Neural cell (in vitro differentiated cells): ENCODE results near the gene GABRA4.

Experiments
- EP300 ChIP-seq: fragments of 450-650 bp; conservative IDR thresholded peaks from 2 replicates; pipeline ENCODE4 v1.6.1; 2014; ENCODE audit warnings: antibody characterized with exemption, mild to moderate bottlenecking, moderate library complexity; ENCODE audit not compliant: poor library complexity, severe bottlenecking
- EZH2 ChIP-seq: fragments of 200-600, 300-800 bp; shearing (Covaris generic), sonication (generic); IDR thresholded peaks from 2 replicates; pipeline ENCODE4 v1.6.1; 2014; ENCODE audit warnings: antibody characterized with exemption, low read length, borderline replicate concordance, mild to moderate bottlenecking; ENCODE audit not compliant: insufficient read depth, poor library complexity, severe bottlenecking
- RAD21 ChIP-seq: fragments of 450-650 bp; conservative IDR thresholded peaks from 2 replicates; pipeline ENCODE4 v1.6.1; 2014; ENCODE audit warnings: antibody characterized with exemption, mild to moderate bottlenecking, moderate library complexity
- TF ChIP-seq, protein P1 (sequence below): fragments of 450-650 bp; IDR thresholded peaks from 2 replicates; pipeline ENCODE4 v1.5.1; 2014; ENCODE audit warnings: antibody characterized with exemption, mild to moderate bottlenecking, moderate library complexity; ENCODE audit not compliant: poor library complexity, severe bottlenecking
- TF ChIP-seq, protein P2 (sequence below): IDR thresholded peaks from 2 replicates; pipeline ENCODE4 v1.6.1; 2012; ENCODE audit warnings: borderline replicate concordance

GRCh38 chr4:46952451-46952850 is 40.9 kb downstream of the GABRA4 start:
- TF ChIP-seq RAD21 (no peak), EZH2 (no peak), EP300 (no peak)
- TF ChIP-seq, protein P1, sequence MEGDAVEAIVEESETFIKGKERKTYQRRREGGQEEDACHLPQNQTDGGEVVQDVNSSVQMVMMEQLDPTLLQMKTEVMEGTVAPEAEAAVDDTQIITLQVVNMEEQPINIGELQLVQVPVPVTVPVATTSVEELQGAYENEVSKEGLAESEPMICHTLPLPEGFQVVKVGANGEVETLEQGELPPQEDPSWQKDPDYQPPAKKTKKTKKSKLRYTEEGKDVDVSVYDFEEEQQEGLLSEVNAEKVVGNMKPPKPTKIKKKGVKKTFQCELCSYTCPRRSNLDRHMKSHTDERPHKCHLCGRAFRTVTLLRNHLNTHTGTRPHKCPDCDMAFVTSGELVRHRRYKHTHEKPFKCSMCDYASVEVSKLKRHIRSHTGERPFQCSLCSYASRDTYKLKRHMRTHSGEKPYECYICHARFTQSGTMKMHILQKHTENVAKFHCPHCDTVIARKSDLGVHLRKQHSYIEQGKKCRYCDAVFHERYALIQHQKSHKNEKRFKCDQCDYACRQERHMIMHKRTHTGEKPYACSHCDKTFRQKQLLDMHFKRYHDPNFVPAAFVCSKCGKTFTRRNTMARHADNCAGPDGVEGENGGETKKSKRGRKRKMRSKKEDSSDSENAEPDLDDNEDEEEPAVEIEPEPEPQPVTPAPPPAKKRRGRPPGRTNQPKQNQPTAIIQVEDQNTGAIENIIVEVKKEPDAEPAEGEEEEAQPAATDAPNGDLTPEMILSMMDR = no peak
- TF ChIP-seq, protein P2, sequence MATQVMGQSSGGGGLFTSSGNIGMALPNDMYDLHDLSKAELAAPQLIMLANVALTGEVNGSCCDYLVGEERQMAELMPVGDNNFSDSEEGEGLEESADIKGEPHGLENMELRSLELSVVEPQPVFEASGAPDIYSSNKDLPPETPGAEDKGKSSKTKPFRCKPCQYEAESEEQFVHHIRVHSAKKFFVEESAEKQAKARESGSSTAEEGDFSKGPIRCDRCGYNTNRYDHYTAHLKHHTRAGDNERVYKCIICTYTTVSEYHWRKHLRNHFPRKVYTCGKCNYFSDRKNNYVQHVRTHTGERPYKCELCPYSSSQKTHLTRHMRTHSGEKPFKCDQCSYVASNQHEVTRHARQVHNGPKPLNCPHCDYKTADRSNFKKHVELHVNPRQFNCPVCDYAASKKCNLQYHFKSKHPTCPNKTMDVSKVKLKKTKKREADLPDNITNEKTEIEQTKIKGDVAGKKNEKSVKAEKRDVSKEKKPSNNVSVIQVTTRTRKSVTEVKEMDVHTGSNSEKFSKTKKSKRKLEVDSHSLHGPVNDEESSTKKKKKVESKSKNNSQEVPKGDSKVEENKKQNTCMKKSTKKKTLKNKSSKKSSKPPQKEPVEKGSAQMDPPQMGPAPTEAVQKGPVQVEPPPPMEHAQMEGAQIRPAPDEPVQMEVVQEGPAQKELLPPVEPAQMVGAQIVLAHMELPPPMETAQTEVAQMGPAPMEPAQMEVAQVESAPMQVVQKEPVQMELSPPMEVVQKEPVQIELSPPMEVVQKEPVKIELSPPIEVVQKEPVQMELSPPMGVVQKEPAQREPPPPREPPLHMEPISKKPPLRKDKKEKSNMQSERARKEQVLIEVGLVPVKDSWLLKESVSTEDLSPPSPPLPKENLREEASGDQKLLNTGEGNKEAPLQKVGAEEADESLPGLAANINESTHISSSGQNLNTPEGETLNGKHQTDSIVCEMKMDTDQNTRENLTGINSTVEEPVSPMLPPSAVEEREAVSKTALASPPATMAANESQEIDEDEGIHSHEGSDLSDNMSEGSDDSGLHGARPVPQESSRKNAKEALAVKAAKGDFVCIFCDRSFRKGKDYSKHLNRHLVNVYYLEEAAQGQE = no peak
